Activated CD4-positive, CD25-positive, alpha-beta regulatory T cell treated with anti-CD3 and anti-CD28 coated beads, Interleukin-2, amount 50 U/mL, for 72 hours (primary cell): ENCODE data around the gene UBE2S.
"Not testable (repeated sequence)": the region's sequence is repeated elsewhere in the genome, so short reads cannot be mapped to it uniquely, and the experiment has no call there.

Experiments used
- DNase-seq: peaks from one replicate; pipeline ENCODE4 v3.0.0; 2021

UBE2S gene

DNA sequence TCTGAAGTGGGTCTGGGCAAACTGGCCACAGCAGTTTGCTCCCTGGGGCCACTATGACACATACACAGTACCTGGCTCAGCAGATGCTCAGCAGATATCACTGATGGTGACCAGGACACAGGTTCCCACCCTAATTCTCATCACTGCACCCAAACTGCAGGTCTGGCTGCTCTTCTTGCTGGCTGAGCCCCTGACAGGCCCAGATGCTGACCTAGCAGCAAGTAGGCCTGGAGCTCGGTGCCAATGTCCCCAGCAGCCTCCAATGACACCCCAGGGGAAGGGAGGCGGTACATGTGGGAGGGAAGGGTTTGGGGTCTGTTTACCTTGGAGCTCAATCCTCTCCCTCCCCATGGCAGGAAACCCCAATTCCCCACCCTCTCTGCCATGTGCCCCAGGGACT, 5.1 kb downstream of the UBE2S start:
- DNase-seq = no peak

DNA sequence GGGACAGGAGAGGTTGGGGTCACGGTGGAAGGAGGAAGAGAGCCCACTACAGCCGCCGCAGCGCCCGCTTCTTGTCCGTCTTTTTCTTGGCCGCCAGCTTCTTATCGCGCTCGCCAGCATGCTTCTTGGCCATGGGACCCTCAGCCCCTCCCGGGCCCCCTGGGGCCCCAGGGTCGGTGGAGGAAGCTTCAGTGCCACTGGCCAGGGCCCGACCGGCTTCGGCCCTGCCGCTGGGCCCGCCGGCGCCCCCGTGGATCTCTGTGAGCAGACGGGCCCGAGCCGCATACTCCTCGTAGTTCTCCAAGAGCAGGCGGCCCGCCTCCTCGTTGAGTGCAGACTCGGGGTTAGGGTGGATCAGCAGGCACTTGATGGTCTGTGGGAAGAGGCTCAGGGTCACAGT, 6.2 kb downstream of the UBE2S start:
- DNase-seq = not testable (repeated sequence)

DNA sequence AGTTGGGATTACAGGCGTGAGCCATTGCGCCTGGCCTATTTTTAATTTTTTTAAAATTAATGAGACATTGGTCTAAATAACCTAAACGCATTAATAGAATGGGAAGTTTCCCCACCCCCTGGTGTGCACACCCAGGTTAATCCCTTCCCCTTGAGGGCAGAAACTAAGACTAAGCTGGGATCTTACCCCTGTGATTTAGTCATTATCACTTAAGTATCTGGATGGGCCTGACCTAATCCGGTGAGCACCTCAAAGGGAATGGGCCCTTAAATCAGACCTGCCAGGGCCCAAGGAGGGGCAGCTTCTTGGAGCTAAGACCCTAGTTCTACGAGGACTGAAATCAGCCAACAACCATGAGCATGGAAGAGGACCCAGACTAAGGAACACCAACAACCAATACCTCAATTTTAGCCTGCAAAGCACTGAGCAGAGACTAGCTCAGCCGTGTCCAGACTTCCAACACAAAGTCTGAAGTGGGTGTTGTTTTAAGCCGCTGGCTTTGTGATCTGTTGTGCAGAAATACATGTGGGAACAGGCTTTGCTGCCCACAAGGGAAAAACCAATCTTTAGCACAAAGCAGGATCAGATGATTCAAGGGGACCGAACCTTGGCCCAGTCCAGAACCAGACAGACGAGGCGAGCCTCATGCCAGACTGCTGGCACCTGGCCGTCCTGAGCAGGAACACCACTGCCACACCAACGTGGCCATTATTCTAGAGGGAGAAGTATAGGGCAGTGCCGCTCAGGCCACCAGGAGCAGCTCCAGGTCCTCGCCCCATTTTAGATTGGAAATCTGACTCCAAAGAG, 7.1 kb downstream of the UBE2S start:
- DNase-seq = no peak

DNA sequence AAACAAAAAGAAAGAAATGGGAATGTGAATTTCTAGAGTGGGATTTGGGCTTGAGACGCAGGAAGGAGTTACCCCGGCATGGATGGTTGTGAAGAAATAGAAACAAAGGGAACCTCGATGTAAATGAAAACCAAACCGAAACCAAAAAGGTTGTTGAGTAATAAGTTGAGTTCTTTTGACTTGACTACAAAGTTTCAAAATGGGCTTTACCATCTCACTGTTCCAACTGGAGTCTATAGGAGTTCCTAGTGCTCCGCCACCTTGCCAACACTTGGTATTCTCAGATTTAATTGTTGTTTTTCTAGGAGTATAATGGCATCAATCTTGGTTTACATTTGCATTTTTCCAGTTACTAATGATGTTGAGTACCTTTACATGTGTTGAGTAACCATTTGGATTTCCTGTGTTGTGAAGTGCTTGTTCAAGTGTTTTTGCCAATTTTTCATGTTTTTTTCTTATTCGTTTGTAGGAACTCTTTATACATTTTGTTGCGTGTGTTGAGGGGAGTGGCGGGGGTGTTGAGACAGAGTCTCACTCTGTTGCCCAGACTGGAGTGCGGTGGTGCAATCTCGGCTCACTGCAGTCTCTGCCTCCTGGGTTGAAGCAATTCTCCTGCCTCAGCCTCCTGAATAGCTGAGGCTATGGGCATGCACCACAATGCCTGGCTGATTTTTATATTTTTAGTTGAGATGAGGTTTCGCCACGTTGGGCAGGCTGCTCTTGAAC, 9.2 kb downstream of the UBE2S start:
- no peak for DNase-seq

DNA sequence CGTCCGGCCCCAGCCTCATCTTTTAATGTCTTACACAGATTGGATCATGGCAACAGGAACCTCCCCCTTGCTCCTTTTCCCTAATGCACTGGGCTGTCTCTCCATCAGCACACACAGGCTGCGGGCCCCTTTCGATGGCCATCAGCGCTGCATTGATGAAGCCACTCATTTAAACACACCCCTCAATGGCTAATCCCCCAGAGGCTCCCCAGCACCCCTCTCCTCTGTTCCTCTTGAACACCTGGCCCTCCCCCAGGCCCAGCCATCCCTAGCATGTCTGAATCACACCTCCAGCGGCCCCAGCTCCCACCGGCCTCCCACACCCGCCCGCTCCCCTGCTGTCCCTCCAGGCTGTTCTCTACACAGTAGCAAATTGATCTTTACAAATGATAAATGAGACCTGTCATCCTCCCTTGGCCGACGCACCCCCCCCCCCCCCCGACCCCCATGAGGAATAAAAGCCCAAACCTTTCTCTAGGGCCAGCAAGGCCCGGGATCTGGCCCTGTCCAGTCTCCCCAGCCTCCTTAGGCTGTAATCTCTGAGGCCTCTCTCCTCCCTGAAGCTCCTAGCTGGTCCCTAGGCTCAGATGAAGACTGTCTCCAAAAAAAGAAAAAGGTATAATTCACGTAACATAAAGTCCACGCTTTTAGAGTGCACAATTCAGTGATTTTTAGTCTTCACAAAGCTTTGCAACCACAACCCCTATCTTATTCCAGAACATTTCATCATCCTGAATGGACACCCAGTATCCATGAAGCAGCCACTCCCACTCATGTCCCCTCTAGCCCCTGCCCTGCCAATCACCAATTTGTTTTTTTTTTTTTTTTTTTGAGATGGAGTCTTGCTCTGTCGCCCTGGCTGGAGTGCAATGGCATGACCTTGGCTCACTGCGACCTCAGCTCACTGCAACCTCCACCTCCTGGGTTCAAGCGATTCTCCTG, 14.5 kb downstream of the UBE2S start:
- DNase-seq = no peak

DNA sequence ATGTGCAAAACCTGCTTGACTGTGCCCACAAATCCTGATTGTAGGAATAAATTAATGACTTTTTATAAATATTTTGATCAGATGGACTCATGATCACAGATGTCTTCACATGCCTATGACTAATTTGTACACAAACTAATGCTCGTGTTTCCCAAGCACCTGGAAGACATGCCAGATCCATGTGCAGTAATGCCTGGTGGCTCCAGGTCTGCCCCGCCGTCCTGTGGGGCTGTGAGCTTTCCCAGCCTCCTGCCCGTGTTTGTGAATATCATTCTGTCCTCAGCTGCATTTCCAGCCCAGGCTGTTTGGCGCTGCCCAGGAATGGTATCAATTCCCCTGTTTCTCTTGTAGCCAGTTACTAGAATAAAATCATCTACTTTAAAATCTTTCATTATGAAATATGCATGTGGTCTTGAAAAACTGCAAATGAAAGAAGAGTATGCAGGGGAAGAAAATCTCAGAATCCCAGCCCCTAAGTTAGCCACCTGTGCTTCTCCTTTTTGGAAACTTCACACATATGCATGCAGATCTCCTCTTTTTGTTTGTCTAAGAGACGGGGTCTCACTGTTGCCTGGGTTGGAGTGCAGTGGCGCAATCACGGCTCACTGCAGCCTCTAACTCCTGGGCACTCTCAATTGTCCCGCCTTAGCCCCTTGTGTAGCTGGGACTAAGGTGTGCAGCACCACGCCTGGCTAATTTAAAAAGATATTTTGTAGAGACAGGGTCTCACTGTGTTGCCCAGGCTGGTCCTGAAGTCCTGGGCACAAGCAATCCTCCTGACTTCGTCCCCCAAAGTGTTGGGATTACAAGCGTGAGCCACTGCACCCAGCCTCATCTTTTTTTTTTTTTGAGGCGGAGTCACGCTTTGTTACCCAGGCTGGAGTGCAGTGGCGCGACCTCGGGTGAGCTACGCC, 15.6 kb downstream of the UBE2S start:
- no peak for DNase-seq

DNA sequence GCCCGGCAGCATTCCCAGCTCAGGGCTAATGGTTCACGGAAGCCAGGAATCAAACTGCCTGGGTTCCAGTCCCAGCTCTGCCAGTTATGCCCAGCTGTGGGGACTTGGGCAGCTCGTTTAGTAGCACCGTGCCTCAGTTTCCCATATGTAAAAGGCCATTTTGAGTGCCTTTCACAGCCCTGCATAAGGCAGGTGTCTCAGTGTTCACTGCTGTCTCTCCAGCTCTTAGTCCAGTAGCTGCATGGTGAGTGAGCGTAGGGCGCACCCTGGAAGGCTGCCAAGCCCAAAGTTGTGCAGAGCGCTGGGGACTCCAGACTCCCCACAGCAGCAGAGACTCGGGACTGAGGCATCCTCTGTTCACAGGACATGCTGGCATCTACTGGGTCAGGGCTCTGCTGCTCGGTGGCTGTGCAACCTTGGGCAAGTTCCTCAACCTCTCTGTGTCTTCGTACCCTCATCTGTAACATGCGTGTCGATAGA, 16.4 kb downstream of the UBE2S start:
- no peak for DNase-seq

DNA sequence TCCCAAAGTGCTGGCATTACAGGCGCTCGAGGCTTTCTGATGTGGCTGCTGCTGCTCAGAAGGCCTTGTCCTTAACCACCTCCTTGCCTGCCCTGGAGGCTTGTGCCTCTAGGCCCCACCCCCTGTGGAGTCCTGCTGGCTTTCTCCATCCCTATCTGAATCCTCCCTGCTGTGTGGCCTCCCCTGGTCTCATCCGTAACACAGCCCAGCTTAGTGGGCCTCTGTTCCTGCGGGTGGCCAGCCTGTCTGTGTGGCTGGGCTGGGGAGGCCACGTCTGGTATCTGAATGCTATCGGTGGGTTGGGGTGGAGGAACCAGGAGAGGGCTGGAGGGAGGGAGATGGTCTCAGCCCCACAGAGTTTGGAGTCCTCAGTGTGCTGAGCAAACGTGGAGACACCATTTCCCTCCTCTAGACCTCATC, 17.1 kb downstream of the UBE2S start:
- no peak for DNase-seq

DNA sequence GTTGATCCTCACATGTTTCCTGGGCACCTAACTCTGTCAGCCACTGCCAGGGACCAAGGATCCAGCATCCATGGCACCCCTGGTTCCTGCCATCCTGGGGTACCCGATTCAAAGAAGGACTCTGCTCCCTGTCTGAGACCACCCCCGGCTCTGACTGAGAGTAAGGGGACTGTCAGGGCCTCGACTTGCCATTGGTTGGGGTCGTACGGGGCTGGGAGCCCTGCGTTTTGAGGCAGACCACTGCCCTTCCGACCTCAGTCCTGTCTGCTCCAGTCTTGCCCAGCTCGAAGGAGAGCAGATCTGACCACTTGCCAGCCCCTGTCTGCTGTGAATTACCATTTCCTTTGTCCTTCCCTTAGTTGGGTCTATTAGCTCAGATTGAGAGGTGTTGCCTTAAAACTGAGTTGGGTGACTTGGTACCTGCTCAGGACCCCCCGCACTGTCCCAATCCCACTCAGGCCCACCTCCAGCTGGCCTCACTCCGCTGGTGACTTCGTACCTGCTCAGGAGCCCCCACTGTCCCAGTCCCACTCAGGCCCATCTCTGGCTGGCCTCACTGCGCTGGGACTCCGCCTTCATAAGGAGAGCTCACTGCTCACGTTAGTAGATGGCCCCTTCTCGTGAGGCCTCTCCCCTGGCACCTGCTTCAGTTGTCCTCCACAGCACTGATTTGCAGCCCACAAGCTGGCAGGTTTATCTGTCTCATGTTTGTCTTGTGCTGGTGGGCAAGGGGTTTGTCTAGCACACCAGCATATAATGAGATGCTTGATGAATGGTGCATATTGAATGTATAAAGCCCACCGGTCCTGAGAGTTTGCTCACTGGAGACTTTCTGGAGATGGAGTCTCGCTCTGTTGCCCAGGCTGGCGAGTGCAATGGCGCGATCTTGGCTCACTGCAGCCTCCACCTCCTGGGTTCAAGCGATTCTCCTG, 17.9 kb downstream of the UBE2S start:
- DNase-seq = no peak

DNA sequence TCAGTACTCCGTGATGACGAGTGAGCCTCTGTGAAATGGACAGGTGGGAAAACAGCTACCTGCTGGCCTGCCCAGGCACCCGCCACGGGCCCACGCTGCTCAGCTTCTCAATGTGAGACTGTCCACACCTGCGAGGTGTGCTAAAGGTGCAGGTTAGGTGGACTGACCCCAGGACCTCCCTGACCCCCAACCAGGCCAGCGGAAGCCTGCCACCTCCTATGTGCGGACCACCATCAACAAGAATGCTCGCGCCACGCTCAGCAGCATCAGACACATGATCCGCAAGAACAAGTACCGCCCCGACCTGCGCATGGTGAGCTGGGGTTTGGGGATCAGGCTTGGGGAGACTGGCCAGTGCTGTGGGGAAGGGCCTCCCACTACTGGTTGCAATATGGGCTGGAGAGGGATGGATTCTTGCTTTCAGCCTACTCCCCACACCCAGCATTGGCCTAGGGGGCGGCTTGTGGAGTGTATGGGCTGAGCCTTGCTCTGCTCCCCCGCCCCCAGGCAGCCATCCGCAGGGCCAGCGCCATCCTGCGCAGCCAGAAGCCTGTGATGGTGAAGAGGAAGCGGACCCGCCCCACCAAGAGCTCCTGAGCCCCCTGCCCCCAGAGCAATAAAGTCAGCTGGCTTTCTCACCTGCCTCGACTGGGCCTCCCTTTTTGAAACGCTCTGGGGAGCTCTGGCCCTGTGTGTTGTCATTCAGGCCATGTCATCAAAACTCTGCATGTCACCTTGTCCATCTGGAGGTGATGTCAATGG, 19.7 kb downstream of the UBE2S start:
- DNase-seq = no peak

DNA sequence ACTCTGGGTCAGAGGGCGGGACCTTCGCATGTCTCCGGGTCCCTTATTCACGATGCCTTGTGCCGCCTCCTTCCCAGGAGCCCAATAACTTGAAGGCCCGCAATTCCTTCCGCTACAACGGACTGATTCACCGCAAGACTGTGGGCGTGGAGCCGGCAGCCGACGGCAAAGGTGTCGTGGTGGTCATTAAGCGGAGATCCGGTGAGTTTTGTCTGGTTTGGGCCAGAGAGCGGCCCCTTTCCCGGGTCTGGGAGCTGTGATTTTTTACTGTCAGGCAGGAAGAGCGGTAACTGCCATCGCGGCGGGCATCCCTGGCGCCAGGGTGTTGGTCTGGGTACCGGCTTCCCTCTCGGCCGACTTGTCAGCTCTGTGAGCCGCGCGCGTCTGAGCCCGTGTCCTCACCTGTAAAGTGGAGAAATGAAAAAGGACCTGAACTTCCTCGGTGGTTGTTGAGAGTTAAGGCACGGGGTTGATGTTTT, 21.1 kb downstream of the UBE2S start:
- no peak for DNase-seq

DNA sequence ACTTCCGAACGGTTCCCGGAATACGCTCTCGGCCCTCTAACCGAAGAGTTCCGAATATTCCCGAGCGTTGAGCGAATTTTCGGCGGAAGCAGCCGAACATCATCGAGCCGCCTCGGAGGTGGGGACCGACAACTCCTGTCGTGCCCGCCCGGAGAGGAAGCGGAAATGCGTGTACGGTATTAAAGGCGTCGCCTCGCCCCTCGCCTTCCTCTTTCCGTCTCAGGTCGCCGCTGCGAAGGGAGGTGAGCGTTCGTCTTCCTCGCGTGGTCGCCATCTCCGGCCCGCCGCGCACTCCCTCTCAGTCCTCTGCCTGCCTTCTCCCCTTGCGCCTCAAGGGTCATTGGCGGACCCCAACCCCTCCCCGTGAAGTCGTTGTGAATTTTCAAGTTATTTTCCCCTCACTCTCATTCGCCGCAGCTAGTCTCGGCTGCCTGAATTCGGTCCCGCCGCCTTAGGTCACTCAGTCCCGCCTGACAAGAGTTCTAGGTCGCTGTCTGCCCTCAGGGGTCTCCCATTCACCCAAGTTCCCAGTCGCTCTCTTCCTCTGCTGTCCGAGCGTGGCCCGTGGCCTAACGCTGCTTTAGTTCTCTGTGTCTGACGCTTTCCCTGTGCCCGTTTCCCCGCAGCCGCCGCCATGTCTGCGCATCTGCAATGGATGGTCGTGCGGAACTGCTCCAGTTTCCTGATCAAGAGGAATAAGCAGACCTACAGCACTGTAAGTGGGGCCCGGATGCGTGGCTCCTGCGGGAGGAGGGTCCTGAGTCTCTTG, 21.7 kb downstream of the UBE2S start, which contains the start of gene RPL28:
Gene RPL28, plus strand, starts transcription at position 209 of the 769 bp plus-strand sequence. Its CDS starts 426 bp downstream, at position 635.
- peak; percentile 98 for DNase-seq

DNA sequence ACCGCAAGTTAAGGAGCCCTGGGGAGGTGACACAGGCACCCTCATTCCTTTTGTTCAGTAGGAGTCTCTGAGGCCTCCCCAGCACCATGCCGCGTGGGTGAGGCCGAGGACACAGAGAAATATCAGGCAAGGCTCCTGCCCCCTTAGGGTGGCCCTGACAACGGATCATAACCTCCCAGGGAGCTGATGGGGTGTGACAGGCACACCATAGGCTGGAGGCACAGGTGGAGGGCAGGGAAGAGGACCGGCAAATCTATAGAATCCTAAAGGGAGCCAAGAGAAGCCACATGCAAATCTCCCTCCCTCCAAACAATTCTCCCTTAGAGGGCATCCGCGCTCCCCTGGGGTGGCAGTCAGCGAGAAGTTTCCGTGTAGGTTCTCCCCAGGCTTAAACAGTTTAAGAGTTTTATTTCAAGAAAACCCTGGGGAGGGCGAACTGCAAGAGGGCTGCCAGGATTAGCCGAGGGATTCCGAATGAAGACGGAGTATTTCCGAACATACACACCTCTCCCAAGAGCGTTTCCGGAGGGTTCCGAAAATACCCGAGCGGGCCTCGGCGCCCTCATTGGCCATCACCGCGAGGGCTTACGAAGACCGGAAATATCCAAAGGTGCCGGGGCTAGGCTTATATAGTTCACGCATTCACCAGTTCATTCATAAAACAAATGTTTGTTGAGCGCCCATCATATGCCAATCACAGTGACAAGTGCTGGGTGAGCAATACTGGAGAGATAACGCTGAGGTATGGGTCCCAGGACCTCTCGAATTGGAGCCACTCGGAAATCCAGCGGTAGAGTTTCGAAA, 22.5 kb downstream of the UBE2S start:
- DNase-seq = peak; percentile 96

DNA sequence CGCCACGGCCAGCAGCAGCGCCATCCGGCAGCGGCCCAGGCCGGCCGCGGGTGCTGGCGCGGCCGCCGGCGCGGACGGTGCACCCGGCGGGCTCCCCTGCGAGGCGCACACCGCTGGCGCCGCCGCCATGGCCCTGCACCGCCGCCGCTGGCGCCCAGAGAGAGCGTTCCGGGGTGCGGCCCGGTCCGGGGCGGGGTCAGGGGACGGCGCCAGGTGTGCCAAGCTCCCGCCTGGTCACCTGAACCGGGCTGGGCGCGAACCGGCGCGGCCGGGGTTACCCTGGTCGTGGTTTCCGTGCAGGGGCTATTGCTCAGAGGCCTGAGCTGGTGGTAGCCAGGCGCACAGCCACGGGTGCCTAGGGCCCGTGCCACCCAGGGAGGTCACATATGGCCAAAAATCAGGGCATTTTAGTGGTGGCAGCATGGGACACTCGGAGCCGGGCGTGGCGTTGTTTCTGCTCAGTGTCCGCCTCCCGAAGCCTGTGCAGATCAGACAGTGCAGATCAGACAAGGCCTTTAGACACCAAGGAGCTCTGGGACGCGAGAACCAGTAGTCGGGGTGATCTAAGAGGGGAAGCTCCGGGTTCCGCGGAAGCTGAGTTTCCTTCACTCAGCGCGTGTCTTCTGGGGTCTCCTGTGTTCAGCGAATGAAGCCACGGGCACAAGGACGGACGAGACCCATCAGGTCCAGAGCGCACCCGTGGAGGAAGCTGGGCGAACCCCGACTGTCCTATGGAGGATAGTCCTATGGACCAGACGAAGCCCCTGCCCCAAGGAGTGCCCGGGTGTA, 23.3 kb downstream of the UBE2S start, which contains the start of gene TMEM238:
Gene TMEM238, minus strand, starts transcription at position 162 of the 789 bp plus-strand sequence. Its CDS starts 33 bp downstream, at position 129.
- DNase-seq = peak; percentile 68

DNA sequence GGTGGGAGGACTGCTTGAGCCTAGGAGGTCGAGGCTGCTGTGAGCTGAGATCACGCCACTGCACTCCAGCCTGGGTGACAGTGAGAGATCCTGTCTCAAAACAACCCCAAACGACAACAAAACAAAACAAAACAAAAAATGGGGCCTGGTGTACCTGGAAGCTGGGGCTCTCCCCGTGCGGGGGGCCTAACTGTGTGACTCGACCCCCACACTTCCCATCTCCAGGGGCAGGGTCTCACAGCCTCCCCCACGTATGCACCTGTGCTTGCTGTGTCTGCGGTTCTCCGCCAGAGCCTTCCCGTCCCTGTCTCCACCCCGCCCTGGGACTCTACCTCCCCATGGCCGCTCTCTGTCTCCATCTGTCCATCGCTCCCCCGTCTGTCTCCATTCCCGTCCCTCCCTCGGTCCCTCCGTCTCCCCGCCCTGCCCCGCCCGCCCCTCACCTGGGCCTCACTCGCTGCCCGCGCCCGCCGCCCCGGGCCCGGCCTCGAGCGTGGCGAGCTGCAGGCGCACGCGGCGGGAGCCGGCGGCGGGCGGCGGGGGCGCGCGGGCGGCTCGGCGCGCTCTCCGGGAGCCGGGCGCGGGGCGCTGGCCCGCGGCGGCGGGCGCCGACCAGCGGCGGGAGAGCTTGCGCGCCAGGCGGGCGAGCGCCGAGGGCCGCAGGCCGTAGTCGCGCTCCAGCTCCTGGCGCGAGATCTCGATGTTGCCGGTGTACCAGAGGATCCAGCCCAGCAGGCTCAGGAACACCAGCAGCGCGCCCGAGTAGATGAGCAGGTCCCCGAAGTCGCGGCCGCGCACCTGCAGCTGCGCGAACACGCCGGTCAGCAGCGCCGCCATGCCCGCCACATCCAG, 24.1 kb downstream of the UBE2S start:
- DNase-seq = no peak

DNA sequence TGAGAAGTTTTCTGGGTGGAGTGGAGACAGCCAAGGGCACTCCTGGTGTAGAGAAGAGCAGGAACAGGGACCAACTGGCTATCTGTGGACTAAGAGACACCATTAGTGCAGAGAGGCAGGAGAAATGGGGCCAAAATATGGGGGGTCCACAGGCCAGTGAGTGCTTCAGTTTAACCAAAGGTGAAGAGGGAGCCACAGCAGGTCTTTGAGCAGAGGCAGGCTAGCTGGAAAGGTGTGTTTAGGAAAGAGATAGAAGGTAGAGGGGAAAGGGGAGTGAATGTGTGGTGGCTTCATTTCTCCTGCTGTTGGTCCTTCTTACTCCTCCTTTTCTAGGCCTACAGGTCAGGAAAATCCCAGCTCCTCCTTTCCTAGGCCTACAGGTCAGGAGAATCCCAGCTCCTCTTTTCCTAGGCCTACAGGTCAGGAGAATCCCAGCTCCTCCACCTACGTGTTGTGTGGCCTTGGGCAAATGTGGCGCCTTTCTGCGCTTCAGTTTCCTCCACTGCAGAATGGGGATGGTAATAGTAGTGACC, 25.0 kb downstream of the UBE2S start:
- DNase-seq = no peak
